HG03159 (cell line): ENCODE measurements around the gene AVP.
"Not testable (repeated sequence)": the region's sequence is repeated elsewhere in the genome, so short reads cannot be mapped to it uniquely, and the experiment has no call there.

ENCODE experiments used
- ATAC-seq: cut with Tn5 transposase; IDR thresholded peaks from one replicate; pipeline ENCODE4 v1.9.1; 2021; ENCODE audit warnings: mild to moderate bottlenecking, moderate library complexity; ENCODE audit not compliant: unreplicated experiment

The AVP gene, protein sequence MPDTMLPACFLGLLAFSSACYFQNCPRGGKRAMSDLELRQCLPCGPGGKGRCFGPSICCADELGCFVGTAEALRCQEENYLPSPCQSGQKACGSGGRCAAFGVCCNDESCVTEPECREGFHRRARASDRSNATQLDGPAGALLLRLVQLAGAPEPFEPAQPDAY

DNA sequence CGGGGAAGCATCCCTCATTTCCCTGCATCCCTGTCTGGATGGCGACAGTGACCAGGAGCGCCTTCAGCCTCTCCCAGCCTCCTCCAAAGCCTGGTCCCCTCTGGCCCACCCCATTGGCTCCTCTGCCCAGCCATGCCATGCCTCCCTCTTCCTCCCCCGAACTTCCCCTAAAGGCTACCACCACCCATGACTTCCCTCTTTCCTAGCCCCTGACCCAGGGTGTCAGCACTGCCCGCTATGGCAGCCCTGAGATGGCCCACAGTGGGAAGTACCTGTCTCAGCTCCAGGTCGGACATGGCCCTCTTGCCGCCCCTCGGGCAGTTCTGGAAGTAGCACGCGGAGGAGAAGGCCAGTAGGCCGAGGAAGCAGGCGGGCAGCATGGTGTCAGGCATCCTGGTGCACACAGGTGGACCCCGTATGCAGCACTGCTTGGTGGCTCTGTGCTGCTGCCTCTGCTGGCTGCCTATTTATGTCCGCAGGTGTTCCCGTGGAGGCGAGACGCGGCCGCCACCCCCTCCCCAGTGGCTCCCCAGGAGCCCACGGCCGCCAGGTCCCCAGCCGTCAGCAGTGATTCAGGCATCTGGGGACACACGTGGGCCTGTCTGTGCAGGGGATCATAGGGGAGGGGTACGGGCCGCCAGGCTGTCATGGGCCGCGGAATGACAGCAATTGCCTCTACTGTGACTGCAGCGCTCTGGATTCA lies at the start of gene AVP:
AVP (minus strand) TSS at position 442 of the 703 bp plus-strand sequence; CDS start at position 392, 50 bp downstream.
- ATAC-seq, result no peak

DNA sequence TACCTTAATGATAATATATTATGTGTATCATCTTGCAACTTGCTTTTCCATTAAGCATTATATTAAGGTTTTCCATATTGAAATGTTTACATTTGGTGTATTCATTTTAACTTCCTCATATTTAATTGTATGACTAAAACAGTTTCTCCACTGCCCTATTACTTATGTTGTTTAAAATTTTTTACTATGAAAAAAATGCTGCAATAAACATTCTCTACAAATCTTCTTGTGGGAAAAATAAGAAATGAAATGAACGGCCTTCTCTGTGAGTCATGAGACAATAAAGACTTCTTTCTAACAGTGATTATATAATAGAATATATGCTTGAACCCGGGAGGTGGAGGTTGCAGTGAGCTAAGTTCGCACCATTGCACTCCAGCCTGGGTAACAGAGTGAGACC lies 49.6 kb upstream of the AVP start:
- no peak for ATAC-seq

DNA sequence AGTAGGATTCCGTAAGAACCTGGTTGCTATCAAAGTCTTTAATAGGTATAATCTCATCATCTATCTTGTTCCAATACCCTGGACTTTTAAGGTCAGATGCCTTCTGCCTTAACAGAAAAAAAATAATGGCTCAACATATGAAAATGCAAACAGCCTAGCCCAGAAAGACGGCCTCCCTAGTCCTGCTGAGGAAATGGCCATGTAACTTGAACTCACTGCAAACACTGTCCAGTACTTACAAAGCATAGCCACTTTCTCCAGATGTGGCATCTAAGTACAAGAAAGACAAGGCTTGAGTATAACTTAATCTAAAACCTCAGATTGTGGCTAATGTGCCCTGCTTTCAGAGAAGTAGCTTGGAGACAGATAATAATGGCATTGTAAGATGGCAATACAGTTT lies 48.6 kb upstream of the AVP start:
- no peak for ATAC-seq

DNA sequence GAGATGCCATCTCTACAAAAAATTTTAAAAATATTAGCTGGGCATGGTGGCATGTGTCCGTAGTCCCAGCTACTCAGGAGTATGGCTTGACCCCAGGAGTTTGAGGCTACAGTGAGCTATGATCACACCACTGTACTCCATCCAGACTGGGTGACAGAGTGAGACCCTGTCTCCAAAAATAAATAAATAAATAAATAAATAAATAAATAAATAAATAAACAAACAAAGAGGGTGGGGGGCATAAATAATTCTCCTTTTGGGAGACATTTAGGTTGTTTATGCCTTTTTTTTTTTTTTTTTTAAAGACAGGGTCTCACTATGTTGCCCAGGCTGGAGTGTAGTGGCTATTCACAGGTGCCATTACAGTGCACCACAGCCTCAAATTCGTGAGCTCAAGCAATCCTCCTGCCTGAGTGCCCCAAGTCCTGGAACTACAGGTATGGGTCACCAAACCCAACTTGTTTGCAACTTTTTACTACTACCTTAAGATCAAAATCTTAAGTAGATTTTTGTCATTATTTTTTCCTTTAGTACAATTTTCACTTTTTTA lies 45.6 kb upstream of the AVP start:
- no peak for ATAC-seq

DNA sequence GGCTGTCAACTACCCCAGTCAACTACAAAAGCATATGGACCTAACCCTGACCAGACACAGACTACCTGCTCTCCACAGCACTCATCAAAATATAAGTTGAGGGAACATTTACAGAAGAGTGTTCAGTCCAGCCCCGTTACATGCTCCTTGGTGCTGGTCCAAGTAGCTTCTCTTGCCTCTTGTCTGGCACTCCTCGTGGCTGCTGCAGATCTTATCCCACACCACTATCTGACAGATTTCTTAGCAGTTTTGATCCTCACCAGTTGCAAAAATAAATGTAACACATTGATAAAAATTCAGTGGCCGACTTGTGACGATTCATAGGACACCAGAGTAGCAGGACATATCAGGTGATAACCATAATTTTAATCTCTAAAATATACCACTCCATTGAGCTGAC lies 44.6 kb upstream of the AVP start:
- ATAC-seq, result no peak

DNA sequence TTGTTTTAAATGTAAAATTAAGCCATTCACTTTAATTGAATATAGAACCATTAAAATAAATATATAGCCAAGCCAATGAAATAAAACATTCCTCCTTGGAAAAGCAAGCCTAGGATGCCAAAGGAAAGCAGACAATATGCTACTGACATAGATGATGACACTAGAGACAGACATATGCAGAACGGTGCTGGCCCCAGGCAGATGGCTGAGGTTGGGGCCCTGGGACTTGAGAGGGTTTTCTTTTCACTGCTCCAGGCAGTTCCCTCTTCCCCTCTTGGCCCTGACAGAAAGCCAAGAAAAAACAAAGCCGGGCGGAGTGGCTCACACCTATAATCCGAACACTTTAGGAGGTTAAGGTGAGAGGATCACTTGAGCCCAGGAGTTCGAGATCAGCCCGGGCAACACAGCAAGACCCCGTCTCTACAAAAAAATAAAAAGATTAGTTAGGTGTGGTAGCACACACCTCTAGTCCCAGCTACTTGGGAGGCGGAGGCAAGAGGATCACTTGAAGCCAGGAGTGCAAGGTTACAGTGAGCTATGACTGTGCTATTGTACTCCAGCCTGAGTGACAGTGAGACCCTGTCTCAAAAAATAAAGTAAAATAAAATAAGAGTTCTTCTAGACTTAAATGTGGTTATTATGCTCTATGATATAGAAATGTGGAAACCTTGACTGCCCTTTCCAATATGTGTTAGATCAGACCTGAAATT lies 43.9 kb upstream of the AVP start:
- ATAC-seq, result no peak

DNA sequence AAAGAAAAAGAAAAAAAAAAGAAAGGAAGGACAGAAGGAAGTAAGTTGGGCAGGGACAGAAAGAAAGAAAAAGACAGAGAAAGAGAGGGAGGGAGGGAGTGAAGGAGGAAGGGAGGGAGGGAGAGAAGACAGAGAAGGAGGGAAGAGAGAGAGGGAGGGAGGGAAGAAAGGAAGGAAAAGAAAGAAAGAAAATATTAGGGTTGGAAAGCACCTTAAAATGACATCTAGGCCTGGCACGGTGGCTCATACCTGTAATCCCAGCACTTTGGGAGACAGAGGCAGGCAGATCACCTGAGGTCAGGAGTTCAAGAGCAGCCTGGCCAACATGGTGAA lies 42.0 kb upstream of the AVP start:
- ATAC-seq, result no peak

DNA sequence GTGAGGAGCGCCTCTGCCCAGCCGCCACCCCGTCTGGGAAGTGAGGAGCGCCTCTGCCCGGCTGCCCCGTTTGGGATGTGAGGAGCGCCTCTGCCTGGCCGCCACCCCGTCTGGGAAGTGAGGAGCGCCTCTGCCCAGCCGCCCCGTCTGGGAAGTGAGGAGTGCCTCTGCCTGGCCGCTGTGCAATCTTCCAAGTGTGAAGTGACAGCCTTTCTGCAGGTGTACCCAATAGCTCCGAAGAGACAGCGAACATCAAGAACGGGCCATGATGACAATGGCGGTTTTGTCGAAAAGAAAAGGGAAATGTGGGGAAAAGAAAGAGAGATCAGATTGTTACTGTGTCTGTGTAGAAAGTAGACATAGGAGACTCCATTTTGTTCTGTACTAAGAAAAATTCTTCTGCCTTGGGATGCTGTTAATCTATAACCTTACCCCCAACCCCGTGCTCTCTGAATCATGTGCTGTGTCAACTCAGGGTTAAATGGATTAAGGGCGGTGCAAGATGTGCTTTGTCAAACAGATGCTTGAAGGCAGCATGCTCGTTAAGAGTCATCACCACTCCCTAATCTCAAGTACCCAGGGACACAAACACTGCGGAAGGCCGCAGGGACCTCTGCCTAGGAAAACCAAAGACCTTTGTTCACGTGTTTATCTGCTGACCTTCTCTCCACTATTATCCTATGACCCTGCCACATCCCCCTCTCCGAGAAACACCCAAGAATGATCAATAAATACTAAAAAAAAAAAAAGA lies 41.4 kb upstream of the AVP start:
- ATAC-seq, result not testable (repeated sequence)

DNA sequence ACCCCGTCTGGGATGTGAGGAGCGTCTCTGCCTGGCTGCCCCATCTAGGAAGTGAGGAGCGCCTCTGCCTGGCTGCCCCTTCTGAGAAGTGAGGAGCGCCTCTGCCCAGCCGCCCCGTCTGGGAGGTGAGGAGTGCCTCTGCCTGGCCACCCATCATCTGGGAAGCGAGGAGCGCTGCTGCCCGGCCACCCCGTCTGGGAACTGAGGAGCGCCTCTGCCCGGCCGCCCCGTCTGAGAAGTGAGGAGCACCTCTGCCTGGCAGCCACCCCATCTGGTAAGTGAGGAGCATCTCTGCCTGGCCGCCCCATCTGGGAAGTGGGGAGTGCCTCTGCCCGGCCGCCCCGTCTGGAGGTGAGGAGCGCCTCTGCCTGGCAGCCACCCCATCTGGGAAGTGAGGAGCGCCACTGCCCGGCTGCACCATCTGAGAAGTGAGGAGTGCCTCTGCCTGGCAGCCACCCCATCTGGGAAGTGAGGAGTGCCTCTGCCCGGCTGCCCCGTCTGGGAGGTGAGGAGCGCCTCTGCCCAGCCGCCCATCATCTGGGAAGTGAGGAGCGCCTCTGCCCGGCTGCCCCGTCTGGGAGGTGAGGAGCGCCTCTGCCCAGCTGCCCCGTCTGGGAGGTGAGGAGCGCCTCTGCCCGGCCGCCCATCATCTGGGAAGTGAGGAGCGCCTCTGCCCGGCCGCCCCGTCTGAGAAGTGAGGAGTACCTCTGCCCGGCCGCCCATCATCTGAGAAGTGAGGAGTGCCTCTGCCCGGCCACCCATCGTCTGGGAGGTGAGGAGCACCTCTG lies 40.4 kb upstream of the AVP start:
- not testable (repeated sequence) for ATAC-seq

DNA sequence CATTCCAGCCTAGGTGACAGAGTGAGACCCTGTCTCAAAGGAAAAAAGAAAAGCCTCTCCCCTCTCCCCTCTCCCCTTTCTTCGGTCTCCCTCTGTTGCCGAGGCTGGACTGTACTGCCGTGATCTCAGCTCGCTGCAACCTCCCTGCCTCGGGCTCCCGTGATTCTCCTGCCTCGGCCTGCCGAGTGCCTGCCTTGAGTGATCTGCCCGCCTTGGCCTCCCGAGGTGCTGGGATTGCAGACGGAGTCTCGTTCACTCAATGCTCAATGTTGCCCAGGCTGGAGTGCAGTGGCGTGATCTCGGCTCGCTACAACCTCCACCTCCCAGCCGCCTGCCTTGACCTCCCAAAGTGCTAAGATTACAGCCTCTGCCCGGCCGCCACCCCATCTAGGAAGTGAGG lies 39.6 kb upstream of the AVP start:
- not testable (repeated sequence) for ATAC-seq

DNA sequence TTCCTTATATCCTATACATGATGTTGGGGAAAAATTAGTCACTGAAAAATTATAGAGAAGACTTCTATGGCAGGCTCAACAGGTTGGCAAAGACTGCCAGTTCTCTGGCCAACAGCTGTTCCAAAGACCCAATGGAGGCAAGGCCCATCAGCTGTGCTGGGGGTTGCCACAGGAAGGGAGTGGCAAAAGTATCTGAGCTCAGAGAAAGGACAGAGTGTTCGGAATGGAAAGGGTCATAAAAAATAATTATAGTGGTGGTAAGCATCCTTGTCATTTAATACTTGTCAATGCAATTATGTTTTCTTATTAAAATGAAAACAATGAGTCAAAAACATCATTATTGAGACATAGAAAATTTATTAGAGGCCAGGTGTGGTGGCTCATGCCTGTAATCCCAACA lies 39.0 kb upstream of the AVP start:
- ATAC-seq, result no peak

DNA sequence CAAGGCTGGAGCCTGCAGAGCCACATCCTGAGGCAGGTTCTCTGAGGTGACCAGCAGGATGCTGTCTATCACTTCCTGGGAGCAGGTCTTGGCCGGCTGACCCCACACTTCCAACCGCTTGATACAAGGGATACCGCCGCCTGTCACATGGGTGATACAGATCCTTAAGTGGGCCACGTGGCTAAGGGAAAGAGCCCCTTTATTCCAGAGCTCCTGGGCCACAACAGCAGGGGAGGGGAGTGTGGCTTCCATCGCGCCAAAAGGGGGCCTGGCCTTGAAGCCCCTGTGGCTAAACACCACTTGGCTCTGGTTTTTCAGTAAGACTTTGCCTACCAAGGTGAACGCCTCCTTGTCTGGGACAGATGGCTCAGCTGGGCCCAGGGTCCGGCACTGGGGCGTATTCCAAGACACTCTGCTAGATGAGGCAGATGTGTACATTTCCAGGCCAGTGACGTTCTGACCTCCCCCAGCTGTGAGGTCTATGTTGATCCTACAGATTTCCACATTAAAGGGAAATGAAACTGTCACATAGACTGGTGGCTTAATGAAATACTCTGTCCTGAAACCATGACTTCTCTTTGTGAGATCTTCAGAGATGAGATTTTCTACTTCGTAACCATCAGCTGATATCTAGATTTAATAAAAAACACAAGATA lies 37.6 kb upstream of the AVP start:
- ATAC-seq, result no peak

DNA sequence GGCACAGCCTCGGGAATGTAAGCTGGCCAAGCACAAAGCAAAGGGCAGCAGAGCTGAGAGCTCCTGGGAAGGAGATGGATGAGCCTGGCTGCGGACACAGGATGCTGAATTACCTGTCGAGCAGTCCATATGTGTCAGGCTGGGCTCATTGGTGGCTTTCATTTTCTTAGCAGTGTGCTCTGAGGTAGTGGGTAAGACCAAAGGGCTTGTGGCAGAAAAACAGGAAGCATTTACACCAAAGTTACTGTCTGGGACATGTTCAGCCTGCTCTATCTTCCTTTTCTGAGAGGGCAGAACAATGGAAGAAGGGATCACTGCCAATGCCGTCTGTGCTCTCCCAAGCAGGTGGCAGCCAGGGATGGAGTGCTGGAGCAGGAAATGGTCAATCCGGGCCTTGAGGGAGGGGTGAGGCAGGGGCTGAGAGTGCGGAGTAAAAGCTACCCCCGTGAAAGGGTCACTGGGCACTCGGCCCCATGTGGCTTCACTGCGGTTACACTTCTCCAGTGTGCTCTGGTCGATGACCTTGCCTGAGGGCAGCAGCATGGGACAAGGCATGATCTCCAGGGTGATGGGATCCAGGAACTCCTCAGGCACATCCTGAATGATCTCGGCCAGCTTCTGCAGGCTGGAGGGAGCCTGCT lies 36.9 kb upstream of the AVP start:
- ATAC-seq, result no peak

DNA sequence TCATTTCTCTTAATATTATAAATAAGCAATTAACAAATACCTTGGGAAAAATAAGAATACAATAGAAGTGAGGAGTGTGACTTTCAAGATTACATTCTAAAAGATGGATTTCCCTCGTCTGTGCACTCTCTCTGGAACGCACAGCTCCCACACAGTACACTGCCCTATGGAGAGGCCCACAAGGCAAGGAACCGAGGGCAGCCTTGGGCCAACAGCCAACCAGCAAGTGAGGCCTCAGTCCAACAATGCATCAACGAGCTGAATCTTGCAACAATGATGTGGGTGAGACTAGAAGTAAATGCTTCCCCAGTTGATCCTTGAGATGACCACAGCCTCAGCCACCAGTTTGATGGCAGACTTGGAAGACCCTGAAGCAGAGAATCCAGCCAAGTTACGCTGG lies 34.5 kb upstream of the AVP start:
- no peak for ATAC-seq

DNA sequence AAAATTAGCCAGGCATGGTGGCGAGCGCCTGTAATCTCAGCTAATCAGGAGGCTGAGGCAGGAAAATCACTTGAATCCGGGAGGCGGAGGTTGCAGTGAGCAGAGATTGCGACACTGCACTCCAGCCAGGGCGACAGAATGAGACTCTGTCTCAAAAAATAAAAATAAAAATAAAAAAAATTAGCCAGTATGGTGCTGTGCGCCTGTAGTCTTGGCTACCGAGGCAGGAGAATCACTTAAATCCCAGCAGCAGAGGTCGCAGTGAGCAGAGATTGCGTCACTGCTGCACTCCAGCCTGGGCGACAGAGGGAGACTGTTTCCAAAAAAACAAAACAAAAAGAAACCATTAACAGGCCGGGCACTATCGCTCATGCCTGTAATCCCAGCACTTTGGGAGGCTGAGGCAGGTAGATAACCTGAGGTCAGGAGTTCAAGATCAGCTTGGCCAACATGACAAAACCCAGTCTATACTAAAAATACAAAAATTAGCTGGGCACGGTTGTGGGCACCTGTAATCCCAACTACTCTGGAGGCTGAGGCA lies 33.4 kb upstream of the AVP start:
- ATAC-seq, result not testable (repeated sequence)

DNA sequence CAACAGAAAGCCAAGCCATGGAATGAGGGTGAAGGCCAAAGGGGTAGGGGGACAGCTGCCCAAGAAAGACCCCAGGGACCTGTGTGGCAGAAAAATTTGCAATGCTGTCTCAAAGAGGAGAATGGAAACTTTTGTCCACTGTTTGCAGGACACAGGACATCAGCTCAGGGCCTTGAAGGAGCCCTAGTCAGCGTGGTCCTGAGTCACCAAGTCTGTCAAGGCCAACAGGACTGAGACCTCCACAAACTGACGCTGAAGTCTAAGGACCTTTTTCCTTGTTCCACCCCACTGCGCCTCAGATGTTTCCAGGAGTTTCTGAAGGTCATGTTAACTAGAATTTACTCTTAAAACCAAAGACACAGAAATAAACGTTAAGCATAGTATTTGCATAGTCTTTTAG lies 31.8 kb upstream of the AVP start:
- no peak for ATAC-seq

DNA sequence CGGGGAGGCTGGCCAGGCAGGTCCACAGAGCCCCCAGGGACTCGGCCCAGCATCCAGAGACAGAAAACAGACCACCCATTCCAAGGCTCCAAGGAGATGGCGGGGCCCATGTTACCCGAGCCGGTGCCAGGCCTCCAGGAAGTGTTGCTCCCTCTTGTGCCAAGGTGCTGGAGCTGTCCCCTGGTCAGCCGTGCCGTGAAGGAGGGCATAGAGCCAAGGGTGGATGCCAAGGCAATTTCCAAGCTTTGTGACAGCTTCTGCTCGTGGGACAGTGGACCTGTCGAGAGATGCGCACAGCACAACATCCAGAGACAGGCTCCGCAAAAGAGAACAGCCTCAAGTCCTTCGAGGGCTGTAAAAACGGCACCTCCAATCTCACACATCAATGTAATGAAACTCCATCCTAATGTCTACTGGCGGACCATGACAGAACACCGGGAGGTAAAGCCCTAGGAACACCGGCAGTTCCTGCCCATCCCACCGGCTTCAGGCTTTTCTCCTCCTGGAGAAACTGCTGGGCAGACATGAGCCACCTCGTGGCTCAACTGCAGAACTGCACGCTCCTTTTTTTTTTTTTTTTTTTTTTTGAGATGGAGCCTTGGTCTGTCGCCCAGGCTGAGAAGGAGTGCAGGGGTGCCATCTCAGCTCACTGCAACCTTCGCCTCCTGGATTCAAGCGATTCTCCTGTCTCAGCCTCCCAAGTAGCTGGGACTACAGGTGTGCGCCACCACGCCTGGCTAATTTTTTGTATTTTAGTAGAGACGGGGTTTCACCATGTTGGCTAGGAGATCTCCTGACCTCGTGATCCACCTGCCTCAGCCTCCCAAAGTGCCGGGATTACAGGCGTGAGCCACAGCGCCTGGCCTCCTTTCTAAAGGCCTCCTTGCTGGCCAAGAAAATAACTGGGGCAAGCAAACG lies 30.9 kb upstream of the AVP start:
- no peak for ATAC-seq

DNA sequence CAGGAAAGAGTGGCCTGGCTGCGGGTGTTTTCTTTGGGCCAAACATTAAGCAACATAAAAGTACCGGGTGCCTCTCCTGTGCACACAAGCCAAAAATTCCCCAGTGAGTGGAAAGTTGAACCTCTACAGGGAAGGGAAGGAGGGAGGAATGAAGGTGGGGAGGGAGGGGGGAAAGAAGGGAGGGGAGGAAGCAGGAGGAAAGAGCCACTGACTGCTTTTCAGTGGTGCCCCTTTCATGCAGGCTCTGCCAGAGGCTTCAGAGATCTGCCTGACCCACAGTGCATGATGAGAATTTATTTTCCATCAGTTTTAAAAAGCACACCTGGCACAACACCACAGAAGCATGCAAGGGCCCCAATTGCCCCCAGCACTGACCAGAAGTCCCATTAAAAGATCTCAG lies 27.5 kb upstream of the AVP start:
- no peak for ATAC-seq
